Measurements from ENCODE around the gene HIBADH. TPM values are rescaled to one million over a fixed set of nuclear protein-coding genes. Genes with fewer than 3 reads are reported as not detected.

Gene HIBADH
- total RNA-seq, 4 donors from 2014 or later, result 42.2 to 56.4 (median 49.0) TPM

- TF ChIP-seq CTCF (IDR thresholded peaks at IDR 0.05 in 4 of 5, conservative IDR thresholded peaks at IDR 0.05 in 1 of 5) (no peak), POLR2A (IDR thresholded peaks at IDR 0.05) (no peak)
- Histone ChIP-seq H3K4me3 (no peak overlapping the region), H3K4me1 (no peaks in the 10 kb centered on the region), H3K27me3 (no peaks in the 10 kb centered on the region), H3K27ac (no peak overlapping the region), H3K9me3 (no peaks in the 10 kb centered on the region), H3K36me3 (no peaks in the 10 kb centered on the region)
- DNase-seq, result no peak
- intact Hi-C loops (cut with DNase I; ENCODE audit: low total_unique reads) (no loop called here), in situ Hi-C loops (cut with MboI; ENCODE audit: low sequenced_read_pairs in 4 of 4) (no loop called here)
- ATAC-seq, result no peak
These were observed 37.1 kb upstream of the HIBADH start for GRCh38 chr7:27699751-27700150.

DNA sequence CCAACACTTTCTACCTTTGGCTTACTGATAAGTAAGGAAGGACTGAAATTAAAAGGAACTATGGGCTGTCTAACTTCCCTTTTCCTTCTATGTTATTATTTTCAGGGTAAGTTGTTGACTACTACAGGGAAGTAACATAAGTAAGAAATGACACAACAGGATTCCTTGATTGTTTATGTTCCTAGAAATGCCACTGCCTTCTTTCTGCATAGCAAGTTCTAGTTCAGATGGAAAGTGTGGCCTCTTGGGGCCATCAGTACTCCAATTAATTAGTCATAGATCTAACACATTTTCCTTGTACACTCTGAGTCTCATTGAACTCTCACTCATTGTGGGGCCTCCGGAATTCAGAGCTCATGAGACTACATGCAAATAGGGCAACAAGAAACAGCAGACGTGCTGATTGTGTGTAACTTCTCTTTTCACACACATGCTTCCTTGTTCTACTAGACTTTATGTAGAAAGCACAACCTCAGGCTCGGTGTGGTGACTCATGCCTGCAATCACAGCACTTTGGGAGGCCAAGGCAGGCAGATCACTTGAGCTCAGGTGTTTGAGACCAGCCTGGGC, 35.3 kb upstream of the HIBADH start:
- TF ChIP-seq CTCF (IDR thresholded peaks at IDR 0.05 in 4 of 5, conservative IDR thresholded peaks at IDR 0.05 in 1 of 5) (no peak), POLR2A (IDR thresholded peaks at IDR 0.05) (no peak)
- Histone ChIP-seq H3K27ac (no peak overlapping the region), H3K9me3 (no peaks in the 10 kb centered on the region), H3K4me1 (no peaks in the 10 kb centered on the region), H3K27me3 (no peaks in the 10 kb centered on the region), H3K36me3 (no peaks in the 10 kb centered on the region), H3K4me3 (no peak overlapping the region)
- ATAC-seq (no peak), DNase-seq (peak in 1 of 2 donors; percentile 31)
- in situ Hi-C loops (cut with MboI; ENCODE audit: low sequenced_read_pairs in 4 of 4), result no loop called here
- intact Hi-C loops (cut with DNase I; ENCODE audit: low total_unique reads), result no loop called here

GRCh38 chr7:27695096-27695495, 32.4 kb upstream of the HIBADH start:
- Histone ChIP-seq H3K27ac (no peak overlapping the region), H3K9me3 (no peaks in the 10 kb centered on the region), H3K36me3 (no peaks in the 10 kb centered on the region), H3K27me3 (no peaks in the 10 kb centered on the region), H3K4me1 (no peaks in the 10 kb centered on the region), H3K4me3 (no peak overlapping the region)
- TF ChIP-seq POLR2A (IDR thresholded peaks at IDR 0.05), result no peak
- no peak for TF ChIP-seq CTCF (IDR thresholded peaks at IDR 0.05 in 4 of 5, conservative IDR thresholded peaks at IDR 0.05 in 1 of 5)
- ATAC-seq, result no peak
- intact Hi-C loops (cut with DNase I; ENCODE audit: low total_unique reads) (no loop called here), in situ Hi-C loops (cut with MboI; ENCODE audit: low sequenced_read_pairs in 4 of 4) (no loop called here)
- DNase-seq, result no peak

- ATAC-seq (no peak), DNase-seq (no peak)
- H3K9me3 ChIP-seq, result no peaks in the 10 kb centered on the region
- no peak overlapping the region for H3K27ac ChIP-seq
- H3K36me3 ChIP-seq, result no peaks in the 10 kb centered on the region
- no peaks in the 10 kb centered on the region for H3K4me1 ChIP-seq
- no peaks in the 10 kb centered on the region for H3K27me3 ChIP-seq
- no peak overlapping the region for H3K4me3 ChIP-seq
- intact Hi-C loops (cut with DNase I; ENCODE audit: low total_unique reads), result no loop called here
- TF ChIP-seq POLR2A (IDR thresholded peaks at IDR 0.05), result no peak
- no peak for TF ChIP-seq CTCF (IDR thresholded peaks at IDR 0.05 in 4 of 5, conservative IDR thresholded peaks at IDR 0.05 in 1 of 5)
- in situ Hi-C loops (cut with MboI; ENCODE audit: low sequenced_read_pairs in 4 of 4), result no loop called here
These were observed 31.1 kb upstream of the HIBADH start for GRCh38 chr7:27693794-27694193.

DNA sequence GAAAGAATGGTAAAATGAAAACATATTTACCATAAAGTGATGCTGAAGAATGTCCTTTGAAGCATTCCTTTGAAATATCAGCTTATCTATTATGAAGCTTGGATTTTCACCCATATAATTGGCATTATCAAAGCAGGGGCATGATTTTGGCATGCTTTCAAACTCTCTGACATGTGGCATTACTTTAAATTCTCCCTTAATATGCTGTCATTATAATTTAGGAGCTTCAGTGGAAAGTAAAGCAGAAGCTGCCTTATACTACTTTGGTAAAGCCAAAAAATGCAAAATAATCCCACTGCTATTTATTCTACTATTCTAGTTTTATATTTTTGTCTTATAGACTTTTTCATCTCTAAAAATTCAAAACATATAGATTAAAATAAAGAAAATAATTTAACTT, 28.0 kb upstream of the HIBADH start:
- intact Hi-C loops (cut with DNase I; ENCODE audit: low total_unique reads), result no loop called here
- H3K36me3 ChIP-seq, result no peaks in the 10 kb centered on the region
- H3K4me3 ChIP-seq, result no peak overlapping the region
- H3K27ac ChIP-seq, result no peak overlapping the region
- in situ Hi-C loops (cut with MboI; ENCODE audit: low sequenced_read_pairs in 4 of 4), result no loop called here
- H3K4me1 ChIP-seq, result no peaks in the 10 kb centered on the region
- DNase-seq (no peak), ATAC-seq (no peak)
- H3K27me3 ChIP-seq, result no peaks in the 10 kb centered on the region
- TF ChIP-seq CTCF (IDR thresholded peaks at IDR 0.05 in 4 of 5, conservative IDR thresholded peaks at IDR 0.05 in 1 of 5) (no peak), POLR2A (IDR thresholded peaks at IDR 0.05) (no peak)
- no peaks in the 10 kb centered on the region for H3K9me3 ChIP-seq

Measured in gastrocnemius medialis (tissue), 4 donors.